ENCODE measurements around the gene LZTR1. TPM values are rescaled to one million over a fixed set of nuclear protein-coding genes. Genes with fewer than 3 reads are reported as not detected.

LZTR1 gene
- polyA plus RNA-seq, 1 of the 3 experiments (the other 2 are of a cell fraction), result 37.7 TPM

- no peaks in the 10 kb centered on the region for H3K9me2 ChIP-seq
- ChIA-PET POLR2A (interaction anchor here (1.0 kb wide), 1 partner anchor 46 kb away, joined by 3 read pairs; no protein-coding TSS in a partner anchor), CTCF (interaction anchor here (1.3 to 2.5 kb wide), 4 partner anchors 11 to 135 kb away, joined by 3 to 11 read pairs (median 6); no protein-coding TSS in a partner anchor)
- no peaks in the 10 kb centered on the region for H3F3A ChIP-seq (replicated peaks; ENCODE audit: insufficient read depth)
- H2AFZ ChIP-seq (ENCODE audit: low read depth), result no peak within 1 kb of the TSS
- no peaks in the 10 kb centered on the region for H3K36me3 ChIP-seq (replicated peaks in 1 of 2; ENCODE audit: control insufficient read depth in 1 of 2, insufficient read depth in 2 of 2, low read length in 1 of 2)
- no peaks in the 10 kb centered on the region for H3K79me2 ChIP-seq (ENCODE audit: insufficient read depth)
- TF ChIP-seq MEF2A (IDR thresholded peaks at IDR 0.05; ENCODE audit: borderline replicate concordance, low read depth) (no peak), GABPA (IDR thresholded peaks at IDR 0.05; ENCODE audit: low read depth) (no peak), CTCF (IDR thresholded peaks at IDR 0.05) (no peak), CHD2 (IDR thresholded peaks at IDR 0.05; ENCODE audit: low read length, partially characterized antibody) (no peak), POLR2AphosphoS5 (IDR thresholded peaks at IDR 0.05; ENCODE audit: low read depth, low read length) (no peak), USF1 (IDR thresholded peaks at IDR 0.05; ENCODE audit: borderline replicate concordance, low read depth) (no peak), PBX3 (IDR thresholded peaks at IDR 0.05) (no peak), EZH2phosphoT487 (IDR thresholded peaks at IDR 0.05; ENCODE audit: borderline replicate concordance, low read depth) (no peak), MXI1 (IDR thresholded peaks at IDR 0.05; ENCODE audit: low read depth, low read length) (no peak), FOXJ3 (CRISPR knock-in tag; IDR thresholded peaks at IDR 0.05) (no peak), FOSL2 (IDR thresholded peaks at IDR 0.05; ENCODE audit: borderline replicate concordance, low read depth) (no peak), SMC3 (IDR thresholded peaks at IDR 0.05; ENCODE audit: low read depth, low read length) (no peak), ELF1 (IDR thresholded peaks at IDR 0.05) (no peak)
- TF ChIP-seq, protein P1, sequence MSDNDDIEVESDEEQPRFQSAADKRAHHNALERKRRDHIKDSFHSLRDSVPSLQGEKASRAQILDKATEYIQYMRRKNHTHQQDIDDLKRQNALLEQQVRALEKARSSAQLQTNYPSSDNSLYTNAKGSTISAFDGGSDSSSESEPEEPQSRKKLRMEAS (IDR thresholded peaks at IDR 0.05; ENCODE audit: low read depth), result no peak
- TF ChIP-seq, protein P2, sequence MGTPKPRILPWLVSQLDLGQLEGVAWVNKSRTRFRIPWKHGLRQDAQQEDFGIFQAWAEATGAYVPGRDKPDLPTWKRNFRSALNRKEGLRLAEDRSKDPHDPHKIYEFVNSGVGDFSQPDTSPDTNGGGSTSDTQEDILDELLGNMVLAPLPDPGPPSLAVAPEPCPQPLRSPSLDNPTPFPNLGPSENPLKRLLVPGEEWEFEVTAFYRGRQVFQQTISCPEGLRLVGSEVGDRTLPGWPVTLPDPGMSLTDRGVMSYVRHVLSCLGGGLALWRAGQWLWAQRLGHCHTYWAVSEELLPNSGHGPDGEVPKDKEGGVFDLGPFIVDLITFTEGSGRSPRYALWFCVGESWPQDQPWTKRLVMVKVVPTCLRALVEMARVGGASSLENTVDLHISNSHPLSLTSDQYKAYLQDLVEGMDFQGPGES (IDR thresholded peaks at IDR 0.05; ENCODE audit: low read depth, low read length), result no peak
- DNase-seq, result peak; percentile 46
- no peaks in the 10 kb centered on the region for H3K27me3 ChIP-seq (ENCODE audit: insufficient read depth)
- H3K4me3 ChIP-seq (ENCODE audit: low read depth in 2 of 2, low read length in 1 of 2), result no peak within 1 kb of the TSS
- no peaks in the 10 kb centered on the region for H4K20me1 ChIP-seq (ENCODE audit: insufficient read depth)
- H3K9ac ChIP-seq, result no peak within 1 kb of the TSS
- H3K9me3 ChIP-seq, result no peaks in the 10 kb centered on the region
- no peak within 1 kb of the TSS for H3K4me2 ChIP-seq
- 94% methylated on average over 12 of the region's 22 CpGs for WGBS (ENCODE audit: low lambda C conversion rate)
- peaks cover 0 to 24% of the 10 kb centered on the region in 2 experiments; a peak in 1 of 4 replicates for H3K4me1 ChIP-seq (ENCODE audit: control insufficient read depth in 1 of 2, insufficient read depth in 2 of 2, low read depth in 1 of 2, low read length in 1 of 2)
- H3K27ac ChIP-seq (ENCODE audit: low read depth in 2 of 2, low read length in 1 of 2), result no peak within 1 kb of the TSS
These were observed 15.0 kb upstream of the LZTR1 start, which contains the start of gene AIFM3 for GRCh38 chr22:20966883-20967696. Gene AIFM3, plus strand, starts transcription at chr22:20967255. Its CDS starts 690 bp downstream, at chr22:20967945.

Measured in SK-N-SH (cell line).